Measurements from ENCODE around the gene ZFAND3. TPM values are rescaled to one million over a fixed set of nuclear protein-coding genes. Genes with fewer than 3 reads are reported as not detected.

The ZFAND3 gene
- total RNA-seq, 2 experiments from 2014 or later = 34.4 to 37.0 TPM

- Mint-ChIP-seq H3K4me3 (no peak overlapping the region), H3K27me3 (no peaks in the 10 kb centered on the region), H3K4me1 (ENCODE audit: low read depth) (peaks cover 64% of the 10 kb centered on the region), H3K27ac (no peak overlapping the region), H3K9me3 (no peaks in the 10 kb centered on the region), H3K36me3 (ENCODE audit: low read depth) (no peaks in the 10 kb centered on the region)
- Histone ChIP-seq H3K27ac (ENCODE audit: low read depth in 1 of 2, low read length in 2 of 2) (no peak overlapping the region), H3K36me3 (ENCODE audit: insufficient read depth, low read length) (peaks cover 2% of the 10 kb centered on the region), H3K4me3 (ENCODE audit: low read length) (no peak overlapping the region), H3K9me3 (ENCODE audit: control insufficient read depth in 1 of 2, insufficient read depth in 1 of 2, low read length in 2 of 2) (no peaks in the 10 kb centered on the region), H3K27me3 (ENCODE audit: control insufficient read depth in 1 of 2, insufficient read depth in 2 of 2, low read length in 2 of 2) (no peaks in the 10 kb centered on the region), H3K4me1 (ENCODE audit: insufficient read depth, low read length) (no peaks in the 10 kb centered on the region)
- intact Hi-C loops (cut with DNase I, micrococcal nuclease) = no loop called here
- DNase-seq = peak in 1 of 14 experiments; percentile 7
- ChIA-PET POLR2A (interaction anchor here (0.6 kb wide), 1 partner anchor 8 kb away, joined by 3 read pairs; no protein-coding TSS in a partner anchor), CTCF (interaction anchor here (1.3 kb wide), 1 partner anchor 13 kb away, joined by 3 read pairs; no protein-coding TSS in a partner anchor)
- no peak for ATAC-seq (ENCODE audit: poor library complexity)
- TF ChIP-seq CTCF (IDR thresholded peaks at IDR 0.05) = no peak
Observed at GRCh38 chr6:37940074-37940847, 120.7 kb downstream of the ZFAND3 start.

- Mint-ChIP-seq H3K9me3 (no peaks in the 10 kb centered on the region), H3K36me3 (ENCODE audit: low read depth) (no peaks in the 10 kb centered on the region), H3K4me1 (ENCODE audit: low read depth) (peaks cover 61% of the 10 kb centered on the region), H3K4me3 (no peak overlapping the region), H3K27ac (no peak overlapping the region), H3K27me3 (no peaks in the 10 kb centered on the region)
- ATAC-seq (ENCODE audit: poor library complexity) (no peak), DNase-seq (no peak)
- POLR2A ChIA-PET = no interaction called here
- no peak for TF ChIP-seq CTCF (IDR thresholded peaks at IDR 0.05)
- no peak overlapping the region for H3K27ac ChIP-seq (ENCODE audit: low read depth in 1 of 2, low read length in 2 of 2)
- intact Hi-C loops (cut with DNase I, micrococcal nuclease) = no loop called here
- peaks cover 2% of the 10 kb centered on the region for H3K36me3 ChIP-seq (ENCODE audit: insufficient read depth, low read length)
- H3K27me3 ChIP-seq (ENCODE audit: control insufficient read depth in 1 of 2, insufficient read depth in 2 of 2, low read length in 2 of 2) = no peaks in the 10 kb centered on the region
- no peaks in the 10 kb centered on the region for H3K9me3 ChIP-seq (ENCODE audit: control insufficient read depth in 1 of 2, insufficient read depth in 1 of 2, low read length in 2 of 2)
- H3K4me3 ChIP-seq (ENCODE audit: low read length) = no peak overlapping the region
- H3K4me1 ChIP-seq (ENCODE audit: insufficient read depth, low read length) = no peaks in the 10 kb centered on the region
- CTCF ChIA-PET = interaction anchor here (1.3 kb wide), 1 partner anchor 15 kb away, joined by 3 read pairs; no protein-coding TSS in a partner anchor
Observed at GRCh38 chr6:37941871-37942270, 122.3 kb downstream of the ZFAND3 start.

GRCh38 chr6:37942606-37943376 lies 123.3 kb downstream of the ZFAND3 start:
- H3K27me3 Mint-ChIP-seq = no peaks in the 10 kb centered on the region

More at GRCh38 chr6:37942606-37943376, 123.3 kb downstream of the ZFAND3 start:
- TF ChIP-seq CTCF (IDR thresholded peaks at IDR 0.05) = no peak
- Histone ChIP-seq H3K4me3 (ENCODE audit: low read length) (no peak overlapping the region), H3K36me3 (ENCODE audit: insufficient read depth, low read length) (peaks cover 2% of the 10 kb centered on the region), H3K9me3 (ENCODE audit: control insufficient read depth in 1 of 2, insufficient read depth in 1 of 2, low read length in 2 of 2) (no peaks in the 10 kb centered on the region), H3K4me1 (ENCODE audit: insufficient read depth, low read length) (no peaks in the 10 kb centered on the region), H3K27ac (ENCODE audit: low read depth in 1 of 2, low read length in 2 of 2) (no peak overlapping the region), H3K27me3 (ENCODE audit: control insufficient read depth in 1 of 2, insufficient read depth in 2 of 2, low read length in 2 of 2) (no peaks in the 10 kb centered on the region)
- Mint-ChIP-seq H3K4me1 (ENCODE audit: low read depth) (peaks cover 52% of the 10 kb centered on the region), H3K36me3 (ENCODE audit: low read depth) (no peaks in the 10 kb centered on the region), H3K4me3 (no peak overlapping the region), H3K27ac (no peak overlapping the region), H3K9me3 (no peaks in the 10 kb centered on the region)
- POLR2A ChIA-PET = no interaction called here
- ATAC-seq (ENCODE audit: poor library complexity) = no peak
- CTCF ChIA-PET = interaction anchor here (0.6 to 1.0 kb wide), 2 partner anchors 38 to 88 kb away, joined by 3 to 4 read pairs; no protein-coding TSS in a partner anchor
- DNase-seq = no peak
- intact Hi-C loops (cut with DNase I, micrococcal nuclease) = no loop called here
